Fibroblast of villous mesenchyme (primary cell): ENCODE results near the gene ANO8. TPM values are rescaled to one million over a fixed set of nuclear protein-coding genes. Genes with fewer than 3 reads are reported as not detected.
"Not testable (repeated sequence)": the region's sequence is repeated elsewhere in the genome, so short reads cannot be mapped to it uniquely, and the experiment has no call there.

Experiments
- DNase-seq: peaks from one replicate; pipeline ENCODE4 v3.0.0-alpha.2; 2010; ENCODE audit warnings: low read depth
- H3K4me3 ChIP-seq: 2 replicates; pipeline ENCODE4 v1.5.1; 2011; ENCODE audit warnings: low read depth, mild to moderate bottlenecking, low read length
- total RNA-seq: library from RNA; depleted of rRNA; stranded (reverse); fragments of >200 nt; gene quantifications from 2 replicates; pipeline ENCODE4 v1.2.3, GENCODE V29; 2012
- TF ChIP-seq, protein P1 (sequence below): IDR thresholded peaks from 2 replicates; pipeline ENCODE4 v1.5.1; 2012; ENCODE audit warnings: low read depth, mild to moderate bottlenecking, low read length; ENCODE audit not compliant: insufficient read depth

ANO8 gene
- total RNA-seq, 1 donor: 3.9 TPM

DNA sequence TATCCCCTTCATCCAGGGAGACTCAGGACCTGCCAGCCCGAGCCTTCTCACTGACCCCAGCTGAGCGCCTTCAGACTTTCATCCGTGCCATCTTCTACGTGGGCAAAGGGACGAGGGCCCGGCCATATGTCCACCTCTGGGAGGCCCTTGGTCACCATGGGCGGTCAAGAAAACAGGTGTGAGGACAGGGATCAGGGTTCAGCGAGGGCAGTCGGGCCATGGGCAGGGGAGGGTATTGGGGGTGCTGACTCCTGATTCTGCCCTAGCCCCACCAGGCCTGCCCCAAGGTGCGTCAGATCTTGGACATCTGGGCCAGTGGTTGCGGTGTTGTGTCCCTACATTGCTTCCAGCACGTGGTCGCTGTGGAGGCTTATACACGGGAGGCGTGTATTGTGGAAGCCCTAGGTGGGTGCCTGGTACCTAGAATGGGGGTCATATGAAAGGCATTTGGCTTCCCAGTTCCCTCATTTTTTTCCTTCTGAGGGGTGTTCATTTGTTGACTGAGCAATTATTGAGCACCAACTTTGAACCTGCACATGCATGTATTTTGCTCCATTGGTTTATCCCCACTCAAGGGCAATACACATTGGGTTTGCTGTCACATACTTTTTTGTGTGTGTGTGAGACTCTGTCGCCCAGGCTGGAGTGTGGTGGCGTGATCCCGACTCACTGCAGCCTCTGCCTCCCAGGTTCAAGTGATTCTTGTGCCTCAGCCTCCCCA, 49.1 kb downstream of the ANO8 start:
- DNase-seq: no peak
- no peak overlapping the region for H3K4me3 ChIP-seq
- TF ChIP-seq, protein P1, sequence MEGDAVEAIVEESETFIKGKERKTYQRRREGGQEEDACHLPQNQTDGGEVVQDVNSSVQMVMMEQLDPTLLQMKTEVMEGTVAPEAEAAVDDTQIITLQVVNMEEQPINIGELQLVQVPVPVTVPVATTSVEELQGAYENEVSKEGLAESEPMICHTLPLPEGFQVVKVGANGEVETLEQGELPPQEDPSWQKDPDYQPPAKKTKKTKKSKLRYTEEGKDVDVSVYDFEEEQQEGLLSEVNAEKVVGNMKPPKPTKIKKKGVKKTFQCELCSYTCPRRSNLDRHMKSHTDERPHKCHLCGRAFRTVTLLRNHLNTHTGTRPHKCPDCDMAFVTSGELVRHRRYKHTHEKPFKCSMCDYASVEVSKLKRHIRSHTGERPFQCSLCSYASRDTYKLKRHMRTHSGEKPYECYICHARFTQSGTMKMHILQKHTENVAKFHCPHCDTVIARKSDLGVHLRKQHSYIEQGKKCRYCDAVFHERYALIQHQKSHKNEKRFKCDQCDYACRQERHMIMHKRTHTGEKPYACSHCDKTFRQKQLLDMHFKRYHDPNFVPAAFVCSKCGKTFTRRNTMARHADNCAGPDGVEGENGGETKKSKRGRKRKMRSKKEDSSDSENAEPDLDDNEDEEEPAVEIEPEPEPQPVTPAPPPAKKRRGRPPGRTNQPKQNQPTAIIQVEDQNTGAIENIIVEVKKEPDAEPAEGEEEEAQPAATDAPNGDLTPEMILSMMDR: no peak

DNA sequence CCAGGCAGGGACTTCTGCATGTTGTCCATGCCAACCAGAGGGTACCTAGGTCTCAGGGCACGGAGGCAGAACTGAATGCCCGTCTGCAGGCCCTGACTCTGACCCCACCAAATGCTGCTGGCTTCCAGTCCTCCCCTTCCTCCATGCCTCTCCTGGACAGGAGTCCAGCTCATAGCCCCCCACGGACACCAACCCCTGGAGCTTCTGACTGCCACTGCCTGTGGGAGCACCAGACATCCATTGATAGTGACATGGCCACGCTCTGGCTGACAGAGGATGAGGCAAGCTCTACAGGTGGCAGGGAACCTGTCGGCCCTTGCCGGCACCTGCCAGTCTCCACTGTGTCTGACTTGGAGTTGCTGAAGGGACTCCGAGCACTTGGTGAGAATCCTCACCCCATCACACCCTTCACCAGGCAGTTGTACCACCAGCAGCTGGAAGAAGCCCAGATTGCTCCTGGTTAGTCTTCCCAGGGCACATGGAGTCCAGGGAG, 51.1 kb downstream of the ANO8 start:
- no peak overlapping the region for H3K4me3 ChIP-seq
- TF ChIP-seq, protein P1: no peak
- DNase-seq: no peak

DNA sequence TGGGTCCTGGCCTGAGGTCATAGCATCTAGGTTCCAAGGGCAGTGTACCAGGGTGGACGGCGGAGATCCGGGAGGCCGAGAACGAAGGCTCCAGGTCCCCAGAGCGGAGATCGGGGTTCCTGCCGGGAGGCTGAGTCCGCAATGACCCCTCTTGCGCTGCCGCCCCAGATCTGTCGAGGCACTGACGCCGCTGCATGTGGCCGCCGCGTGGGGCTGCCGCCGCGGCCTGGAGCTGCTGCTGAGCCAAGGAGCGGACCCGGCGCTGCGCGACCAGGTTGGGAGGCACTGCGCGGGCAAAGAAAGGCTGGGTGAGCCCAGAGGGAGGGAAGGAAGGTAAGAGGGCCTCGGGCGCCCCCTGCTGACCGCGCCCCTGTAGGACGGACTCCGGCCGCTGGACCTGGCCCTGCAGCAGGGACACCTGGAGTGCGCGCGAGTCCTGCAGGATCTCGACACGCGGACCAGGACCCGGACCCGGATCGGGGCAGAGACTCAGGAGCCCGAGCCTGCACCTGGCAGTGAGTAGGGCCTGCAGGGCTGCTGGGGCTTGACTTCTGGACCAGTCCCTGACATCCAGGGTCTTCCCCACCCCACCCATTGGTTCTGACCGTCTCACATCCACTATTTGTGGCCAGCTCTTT, 52.0 kb downstream of the ANO8 start:
- peak; percentile 81 for DNase-seq
- TF ChIP-seq, protein P1: peak; percentile 85
- H3K4me3 ChIP-seq: peak overlapping the region; percentile 55

DNA sequence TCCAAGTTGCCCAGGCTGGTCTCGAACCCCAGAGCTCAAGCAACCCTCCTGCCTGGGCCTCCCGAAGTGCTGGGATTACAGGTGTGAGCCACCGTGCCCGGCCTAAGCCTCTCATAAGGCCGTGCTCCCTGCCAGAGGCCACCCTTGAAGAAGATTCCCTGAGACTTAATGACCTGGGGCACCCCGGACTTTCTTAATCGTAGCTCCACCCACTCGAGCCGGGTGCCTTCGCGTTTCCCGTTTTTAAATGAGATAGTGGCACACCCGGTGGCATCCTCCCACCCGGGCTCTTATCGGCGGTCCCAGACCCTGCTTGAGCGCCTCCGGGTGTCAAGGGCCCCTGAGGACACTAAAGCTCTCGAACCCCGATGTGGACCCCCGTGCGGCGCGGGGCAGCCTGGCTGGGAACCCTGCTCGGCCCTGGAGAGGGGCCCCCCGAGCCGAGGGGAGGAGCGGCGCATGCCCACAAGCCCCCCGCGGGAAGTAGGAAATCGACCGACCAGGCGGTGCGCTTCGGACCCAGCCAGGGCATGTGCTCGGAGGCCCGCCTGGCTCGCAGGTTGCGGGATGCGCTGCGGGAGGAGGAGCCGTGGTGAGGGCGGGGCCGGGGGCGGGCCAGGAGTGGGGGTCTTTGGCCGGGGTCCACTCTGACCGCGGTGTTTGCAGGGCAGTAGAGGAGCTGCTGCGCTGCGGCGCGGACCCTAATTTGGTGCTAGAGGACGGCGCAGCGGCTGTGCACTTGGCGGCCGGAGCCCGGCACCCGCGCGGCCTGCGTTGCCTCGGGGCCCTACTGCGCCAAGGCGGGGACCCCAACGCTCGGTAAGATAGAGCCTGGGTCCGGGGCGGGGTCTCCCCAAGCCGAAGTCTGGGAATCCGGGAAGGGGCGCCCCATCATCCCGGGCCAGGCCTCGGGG, 53.0 kb downstream of the ANO8 start, which contains the start of gene ANKLE1:
TSS of gene ANKLE1 (plus strand) at position 511 of the 914 bp plus-strand sequence. CDS start at position 531, 20 bp downstream.
- H3K4me3 ChIP-seq: peak within 1 kb of the TSS; percentile 55
- no peak for DNase-seq
- TF ChIP-seq, protein P1: no peak

DNA sequence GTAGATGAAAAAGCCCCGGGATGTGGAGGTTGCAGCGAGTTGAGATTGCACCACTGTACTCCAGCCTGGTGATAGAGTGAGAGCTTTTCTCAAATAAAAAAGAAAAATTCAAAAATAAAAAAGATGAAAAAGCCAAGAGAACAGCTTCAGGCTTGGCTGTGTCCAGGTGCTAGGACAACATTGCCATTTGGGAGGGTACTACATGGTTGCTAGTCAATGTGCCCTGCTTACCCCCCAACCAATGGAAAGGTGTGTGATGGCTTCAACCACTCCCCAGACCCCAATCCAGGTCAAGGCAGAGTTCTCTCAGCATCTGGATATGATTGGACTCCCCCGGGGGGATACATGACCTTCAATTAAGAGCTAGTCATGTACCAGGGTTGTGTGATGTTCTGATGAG, 55.2 kb downstream of the ANO8 start:
- TF ChIP-seq, protein P1: no peak
- no peak overlapping the region for H3K4me3 ChIP-seq
- no peak for DNase-seq

DNA sequence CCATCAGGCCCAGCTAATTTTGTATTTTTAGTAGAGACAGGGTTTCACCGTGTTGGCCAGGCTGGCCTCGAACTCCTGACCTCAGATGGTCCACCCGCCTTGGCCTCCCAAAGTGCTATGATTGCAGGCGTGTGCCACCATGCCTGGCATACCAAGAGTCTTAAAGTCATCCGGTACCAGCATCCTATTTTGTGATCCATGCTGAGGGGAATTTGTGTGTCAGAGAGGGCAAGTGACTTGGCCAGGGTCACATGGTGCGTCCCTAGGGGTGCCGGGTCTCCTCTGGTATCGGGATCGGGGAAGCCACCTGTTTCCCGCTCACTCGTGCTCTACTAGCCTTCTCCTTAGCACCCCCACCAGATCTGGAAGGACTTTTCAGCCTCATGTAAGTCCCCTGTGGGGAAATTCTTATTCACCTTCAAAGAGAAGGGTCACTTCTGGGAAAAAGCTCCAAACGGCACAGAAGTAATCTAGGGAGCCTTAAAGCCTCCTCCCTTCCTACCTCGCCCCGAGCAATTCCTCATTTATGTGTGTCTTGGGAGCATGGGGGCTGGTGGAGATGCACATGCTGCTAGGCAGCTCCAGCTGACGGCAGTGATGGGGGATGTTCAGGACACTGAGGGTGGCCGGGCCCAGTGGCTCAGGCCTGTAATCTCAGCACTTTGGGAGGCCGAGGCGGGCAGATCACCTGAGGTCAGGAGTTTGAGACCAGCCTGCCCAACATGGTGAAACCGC, 59.0 kb downstream of the ANO8 start:
- DNase-seq: no peak
- no peak overlapping the region for H3K4me3 ChIP-seq
- TF ChIP-seq, protein P1: no peak

DNA sequence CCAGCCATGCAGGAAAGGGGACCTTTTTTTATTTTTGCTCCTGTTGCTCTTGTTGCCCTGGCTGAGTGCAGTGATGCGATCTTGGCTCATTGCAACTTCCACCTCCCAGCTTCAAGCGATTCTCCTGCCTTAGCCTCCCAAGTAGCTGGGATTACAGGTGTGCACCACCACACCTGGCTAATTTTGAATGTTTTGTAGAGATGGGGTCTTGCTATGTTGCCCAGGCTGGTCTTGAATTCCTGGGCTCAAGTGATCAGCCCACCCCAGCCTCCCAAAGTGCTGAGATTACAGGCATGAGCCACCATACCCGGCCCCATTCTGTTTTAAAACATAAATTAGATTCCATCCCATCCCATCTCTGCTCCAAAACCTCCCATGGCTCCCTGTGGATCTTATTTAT, 59.8 kb downstream of the ANO8 start:
- not testable (repeated sequence) for DNase-seq, H3K4me3 ChIP-seq
